Spinal cord (tissue), 10 donors: ENCODE measurements around the gene DDX27. TPM values are rescaled to one million over a fixed set of nuclear protein-coding genes. Genes with fewer than 3 reads are reported as not detected.

Experiments
- DNase-seq, 6 donors: peaks; one replicate each; pipeline versions ENCODE4 v3.0.0 to v3.0.0-alpha.2; 2013 to 2015; ENCODE audit warnings: low spot score in 6 of 6, low read depth in 4 of 6
- H3K27ac ChIP-seq: one replicate; pipeline ENCODE4 v1.5.1; 2013; ENCODE audit warnings: low read depth, low read length, control low read depth
- H3K27me3 ChIP-seq: one replicate; pipeline ENCODE4 v1.6.1; 2013; ENCODE audit warnings: low read length; ENCODE audit not compliant: control insufficient read depth, insufficient read depth
- H3K36me3 ChIP-seq: one replicate; pipeline ENCODE4 v1.6.1; 2013; ENCODE audit warnings: low read length; ENCODE audit not compliant: control insufficient read depth, insufficient read depth
- H3K4me1 ChIP-seq: one replicate; pipeline ENCODE4 v1.6.1; 2013; ENCODE audit warnings: low read length; ENCODE audit not compliant: control insufficient read depth, insufficient read depth
- H3K4me3 ChIP-seq: one replicate; pipeline ENCODE4 v1.5.1; 2013; ENCODE audit warnings: low read depth, low read length, control low read depth
- H3K9me3 ChIP-seq: one replicate; pipeline ENCODE4 v1.6.1; 2013; ENCODE audit warnings: low read length; ENCODE audit not compliant: control insufficient read depth, insufficient read depth
- WGBS: methylation state at CpG from one replicate; pipeline ENCODE4 v1.1.5; 2013; ENCODE audit warnings: missing lambda C conversion rate; ENCODE audit not compliant: insufficient coverage; 5-methylcytosine and 5-hydroxymethylcytosine counted together
- polyA plus RNA-seq, 2 donors: library from polyadenylated mRNA; unstranded; fragments of 120-200 nt; gene quantifications; one replicate each; pipeline ENCODE4 v1.2.1, GENCODE V29; 2013; ENCODE audit not compliant: insufficient read length in 2 of 2
- total RNA-seq, 2 donors: library from RNA; depleted of rRNA in 1 of 2; stranded (reverse); fragments of 120-200 nt in 1 of 2; fragments of >200 nt in 1 of 2; gene quantifications; one replicate each; pipeline versions ENCODE4 v1.2.3 to v1.2.4, GENCODE V29; 2013 to 2014
- donor health status: healthy.

The DDX27 gene
- total and polyA plus RNA-seq, 4 donors, result 17.0 to 32.9 (median 29.6) TPM

GRCh38 chr20:49285813-49286494, 66.7 kb downstream of the DDX27 start:
- Histone ChIP-seq H3K4me3 (no peak overlapping the region), H3K4me1 (no peaks in the 10 kb centered on the region), H3K27me3 (no peaks in the 10 kb centered on the region), H3K9me3 (peaks cover 14% of the 10 kb centered on the region), H3K36me3 (peaks cover 71% of the 10 kb centered on the region), H3K27ac (no peak overlapping the region)
- WGBS, result 100% methylated on average over 2 of the region's 4 CpGs
- no peak for DNase-seq

GRCh38 chr20:49286689-49287551, 67.7 kb downstream of the DDX27 start:
- Histone ChIP-seq H3K27ac (no peak overlapping the region), H3K36me3 (peaks cover 71% of the 10 kb centered on the region), H3K27me3 (no peaks in the 10 kb centered on the region), H3K4me3 (no peak overlapping the region), H3K4me1 (no peaks in the 10 kb centered on the region), H3K9me3 (peaks cover 11% of the 10 kb centered on the region)
- no peak for DNase-seq
- 98% methylated on average over 12 of the region's 16 CpGs for WGBS

GRCh38 chr20:49287555-49288249, 68.5 kb downstream of the DDX27 start:
- Histone ChIP-seq H3K27ac (no peak overlapping the region), H3K36me3 (peaks cover 71% of the 10 kb centered on the region), H3K27me3 (no peaks in the 10 kb centered on the region), H3K4me1 (no peaks in the 10 kb centered on the region), H3K4me3 (no peak overlapping the region), H3K9me3 (peaks cover 11% of the 10 kb centered on the region)
- DNase-seq, result no peak

- Histone ChIP-seq H3K27ac (no peak overlapping the region), H3K4me3 (no peak overlapping the region), H3K27me3 (no peaks in the 10 kb centered on the region), H3K36me3 (peaks cover 65% of the 10 kb centered on the region), H3K9me3 (peaks cover 11% of the 10 kb centered on the region), H3K4me1 (no peaks in the 10 kb centered on the region)
- DNase-seq, result no peak
- 88% methylated on average over 1 of the region's 2 CpGs for WGBS
These were observed 69.1 kb downstream of the DDX27 start for GRCh38 chr20:49288250-49288751.

DNA sequence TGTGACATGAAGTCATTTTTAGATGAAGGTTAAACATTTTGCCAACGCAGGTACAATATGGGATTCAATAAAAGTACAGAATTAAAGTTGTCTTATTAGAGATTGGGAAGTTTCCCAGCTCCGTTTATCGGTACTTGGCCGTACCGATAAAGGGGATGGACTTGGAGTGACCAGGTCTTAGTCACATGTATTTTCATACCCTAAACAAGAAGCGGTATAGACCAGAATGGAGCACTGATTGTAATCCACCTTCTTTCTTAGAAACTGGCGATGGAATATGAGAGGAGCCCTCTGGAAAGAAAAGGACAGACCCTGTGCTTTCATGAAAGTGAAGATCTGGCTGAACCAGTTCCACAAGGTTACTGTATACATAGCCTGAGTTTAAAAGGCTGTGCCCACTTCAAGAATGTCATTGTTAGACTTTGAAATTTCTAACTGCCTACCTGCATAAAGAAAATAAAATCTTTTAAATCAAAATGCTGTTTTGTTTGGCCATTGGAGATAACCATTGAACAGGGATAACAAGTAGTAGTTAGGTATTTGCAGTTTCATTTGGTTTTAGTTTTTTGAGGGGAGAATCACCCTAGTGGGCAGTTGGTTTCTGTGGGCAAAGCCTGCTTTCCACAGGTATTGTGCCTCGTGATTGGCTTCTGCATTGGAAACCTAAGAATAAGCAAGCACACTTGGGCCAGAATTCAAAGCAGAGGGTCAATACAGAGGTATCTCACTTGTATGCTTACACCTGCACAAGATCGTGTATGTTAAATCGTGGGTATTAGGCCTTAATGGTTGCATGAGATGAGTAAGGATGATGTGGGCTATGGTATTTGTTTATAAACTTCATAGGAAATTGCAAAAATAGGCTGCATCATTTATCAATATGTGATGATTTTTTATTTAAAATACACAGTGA, 69.8 kb downstream of the DDX27 start:
- no peak for DNase-seq
- Histone ChIP-seq H3K4me3 (no peak overlapping the region), H3K9me3 (peaks cover 11% of the 10 kb centered on the region), H3K27ac (no peak overlapping the region), H3K27me3 (no peaks in the 10 kb centered on the region), H3K4me1 (no peaks in the 10 kb centered on the region), H3K36me3 (peaks cover 64% of the 10 kb centered on the region)
- WGBS, result 100% methylated on average over 2 of the region's 10 CpGs

DNA sequence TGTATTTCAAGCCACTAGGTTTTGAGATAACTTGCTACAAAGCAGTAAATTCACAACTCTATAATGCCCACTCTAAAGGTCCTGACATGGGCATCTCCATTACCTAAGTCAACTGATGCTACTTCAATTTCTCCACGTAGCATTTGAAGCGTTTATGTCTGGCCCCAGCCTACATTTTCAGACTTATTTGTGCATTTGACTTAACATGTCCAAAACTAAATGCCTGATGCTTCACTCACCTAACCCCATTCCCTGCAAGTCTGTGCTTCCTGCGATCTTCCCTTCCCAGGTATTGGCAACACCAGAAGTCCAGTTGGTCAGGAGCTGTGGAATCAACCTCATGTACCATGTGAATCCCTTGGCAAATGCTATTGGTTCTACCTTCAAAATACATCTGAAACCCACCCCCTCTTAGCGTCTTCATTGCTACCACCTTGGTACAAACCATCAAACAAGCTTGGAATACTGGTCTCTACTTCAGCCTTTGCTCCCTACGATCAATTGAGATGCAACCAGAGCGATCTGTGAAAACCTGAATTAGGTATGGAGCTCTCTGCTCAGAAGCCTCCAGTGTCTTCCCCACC, 71.5 kb downstream of the DDX27 start:
- DNase-seq, result no peak
- WGBS, result 86% methylated on average over 6 of the region's 6 CpGs
- Histone ChIP-seq H3K4me3 (no peak overlapping the region), H3K36me3 (peaks cover 53% of the 10 kb centered on the region), H3K4me1 (no peaks in the 10 kb centered on the region), H3K27ac (no peak overlapping the region), H3K9me3 (peaks cover 11% of the 10 kb centered on the region), H3K27me3 (no peaks in the 10 kb centered on the region)

DNA sequence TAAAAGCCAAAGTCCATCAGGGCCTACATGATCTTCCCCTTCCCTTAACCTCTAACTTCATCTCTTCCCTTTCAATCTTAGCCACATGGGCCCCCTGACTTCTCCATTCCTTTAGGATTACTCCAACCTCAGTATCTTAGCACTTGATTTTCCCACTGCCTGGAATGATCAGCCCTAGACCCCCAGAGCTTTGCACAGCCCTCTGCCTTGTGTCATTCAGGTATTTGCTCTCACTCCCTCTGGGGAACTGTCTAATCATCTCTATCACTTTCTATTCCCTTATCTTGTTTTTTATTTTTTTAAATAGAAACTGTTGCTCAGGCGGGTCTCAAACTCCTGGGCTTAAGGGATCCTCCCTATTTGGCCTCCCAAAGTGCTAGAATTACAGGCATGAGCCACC, 72.0 kb downstream of the DDX27 start:
- no peak overlapping the region for H3K4me3 ChIP-seq
- no peaks in the 10 kb centered on the region for H3K27me3 ChIP-seq
- no CpG with 5 or more reads among the region's 1 CpG for WGBS
- DNase-seq, result no peak
- no peaks in the 10 kb centered on the region for H3K4me1 ChIP-seq
- peaks cover 48% of the 10 kb centered on the region for H3K36me3 ChIP-seq
- H3K27ac ChIP-seq, result no peak overlapping the region
- peaks cover 7% of the 10 kb centered on the region for H3K9me3 ChIP-seq

- Histone ChIP-seq H3K4me3 (no peak overlapping the region), H3K27me3 (no peaks in the 10 kb centered on the region), H3K4me1 (peaks cover 1% of the 10 kb centered on the region), H3K36me3 (peaks cover 41% of the 10 kb centered on the region), H3K9me3 (peaks cover 3% of the 10 kb centered on the region), H3K27ac (no peak overlapping the region)
- DNase-seq, result no peak
- WGBS, result 60% methylated on average over 2 of the region's 3 CpGs
These were observed 72.8 kb downstream of the DDX27 start for GRCh38 chr20:49292010-49292409.
